Measurements from ENCODE around the gene CNN3. TPM values are rescaled to one million over a fixed set of nuclear protein-coding genes. Genes with fewer than 3 reads are reported as not detected.
A peak's percentile ranks its signal among the peaks of the same experiment; 100 is the strongest.

The CNN3 gene
- polyA plus RNA-seq, 4 donors = 321 to 457 (median 390) TPM

DNA sequence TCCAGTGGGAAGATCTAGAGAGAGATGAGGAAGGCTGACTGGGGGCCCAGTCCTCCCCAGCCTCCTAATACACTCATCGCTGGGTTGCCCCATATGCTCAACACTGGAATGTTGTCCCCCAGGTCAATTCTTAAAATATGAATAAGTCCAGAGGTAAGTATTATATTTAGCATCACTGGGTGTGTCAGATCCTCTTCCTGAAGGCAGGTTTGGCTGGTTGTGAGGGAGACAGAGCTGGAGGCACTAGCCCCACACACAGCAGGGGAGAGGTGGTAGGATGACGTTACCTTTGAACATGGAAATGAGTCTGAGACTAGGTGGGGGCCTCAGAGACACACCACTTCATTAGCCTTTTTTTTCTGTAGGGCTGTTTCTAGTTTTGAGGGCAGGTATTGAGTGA lies 64.2 kb downstream of the CNN3 start:
- DNase-seq (ENCODE audit: low read depth in 4 of 4, low spot score in 3 of 4) = no peak

DNA sequence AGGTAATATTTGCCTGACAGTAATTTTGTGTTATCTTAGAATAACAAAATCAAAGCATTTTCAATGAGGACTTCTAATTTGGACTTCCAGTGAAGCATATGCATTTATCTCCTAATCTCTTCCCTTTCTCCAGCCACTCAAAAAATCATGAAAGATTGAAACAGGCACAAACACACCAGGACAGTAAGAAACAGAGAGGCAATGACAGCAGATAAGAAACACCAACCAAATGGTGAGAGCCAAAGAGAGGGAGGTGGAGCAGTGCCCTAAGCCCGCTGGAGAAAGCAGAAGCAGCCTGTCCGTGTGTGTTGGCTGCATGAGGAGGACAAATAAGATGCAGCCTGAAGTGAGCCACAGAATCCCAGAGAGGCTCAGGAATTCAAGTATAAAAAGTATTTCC lies 67.7 kb downstream of the CNN3 start:
- no peak for DNase-seq (ENCODE audit: low read depth in 4 of 4, low spot score in 3 of 4)

DNA sequence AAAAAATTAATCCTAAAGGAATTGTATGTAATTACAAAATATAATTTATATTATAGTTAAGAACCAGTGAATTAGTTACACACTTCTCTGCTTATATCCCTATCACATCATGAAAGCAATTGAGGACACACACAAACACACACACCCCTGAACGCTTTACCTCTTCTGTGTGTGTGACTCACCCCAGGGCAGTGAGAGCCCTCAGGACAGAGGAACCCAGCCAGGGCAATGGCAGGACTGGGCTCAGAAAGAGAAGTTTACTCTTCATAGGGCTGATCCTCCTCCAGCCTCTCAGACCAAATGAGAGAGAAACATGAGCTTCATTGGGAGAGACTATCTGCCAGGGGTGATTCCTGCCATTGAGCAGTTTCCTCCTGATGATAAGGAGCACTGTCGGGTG lies 68.6 kb downstream of the CNN3 start:
- no peak for DNase-seq (ENCODE audit: low read depth in 4 of 4, low spot score in 3 of 4)

DNA sequence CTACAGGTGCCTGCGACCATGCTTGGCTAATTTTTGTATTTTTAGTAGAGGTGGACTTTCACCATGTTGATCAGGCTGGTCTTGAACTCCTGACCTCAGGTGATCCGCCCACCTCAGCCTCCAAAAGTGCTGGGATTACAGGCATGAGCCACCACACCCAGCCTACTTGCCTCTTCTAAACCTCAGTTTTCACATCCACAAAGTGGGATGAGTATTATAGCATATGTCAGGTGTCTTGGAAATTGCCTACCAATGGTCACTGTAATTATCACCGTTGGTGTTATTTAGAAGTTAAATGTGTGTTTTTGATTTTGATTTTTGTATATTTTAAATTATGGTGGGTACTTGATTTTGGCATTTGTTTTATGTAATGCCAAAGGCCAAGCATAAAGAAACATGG lies 70.0 kb downstream of the CNN3 start:
- no peak for DNase-seq (ENCODE audit: low read depth in 4 of 4, low spot score in 3 of 4)

DNA sequence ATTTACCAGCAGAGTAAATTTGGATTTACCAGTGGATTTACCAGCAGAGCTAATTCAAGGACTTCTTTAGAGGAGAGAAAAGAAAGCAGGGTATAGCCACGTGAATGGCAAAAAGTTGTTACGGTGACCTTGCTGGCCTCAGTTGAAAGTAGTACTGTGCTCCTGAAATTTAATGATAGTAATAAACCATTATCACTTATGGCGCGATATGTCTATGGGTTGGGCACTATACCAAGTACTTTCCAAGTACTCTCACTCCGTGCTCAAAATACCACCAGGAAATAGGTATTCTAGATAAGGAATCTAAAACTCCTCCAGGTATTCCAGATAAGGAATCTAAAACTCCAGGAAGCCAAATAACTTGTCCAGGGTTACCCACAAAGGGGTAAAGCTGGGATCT lies 70.9 kb downstream of the CNN3 start:
- no peak for DNase-seq (ENCODE audit: low read depth in 4 of 4, low spot score in 3 of 4)

DNA sequence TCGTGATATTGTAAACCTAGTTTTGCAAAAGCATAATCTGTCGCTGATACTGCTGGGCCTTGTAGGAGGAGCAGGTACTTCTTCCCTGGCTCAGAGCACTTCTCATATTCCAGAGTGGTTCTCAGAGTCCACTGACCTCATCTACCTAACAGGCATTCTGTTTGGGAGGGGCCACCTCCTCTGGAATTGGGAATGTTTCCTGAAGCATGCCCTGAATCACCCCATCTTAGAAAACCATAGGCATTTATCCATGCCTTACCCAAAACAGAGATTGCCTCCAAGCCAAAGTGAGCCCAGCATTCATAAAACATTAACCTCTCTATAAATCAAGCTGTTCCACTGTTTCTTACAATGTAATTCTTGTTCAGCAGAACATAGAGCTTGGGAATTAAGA lies 71.6 kb downstream of the CNN3 start:
- no peak for DNase-seq (ENCODE audit: low read depth in 4 of 4, low spot score in 3 of 4)

DNA sequence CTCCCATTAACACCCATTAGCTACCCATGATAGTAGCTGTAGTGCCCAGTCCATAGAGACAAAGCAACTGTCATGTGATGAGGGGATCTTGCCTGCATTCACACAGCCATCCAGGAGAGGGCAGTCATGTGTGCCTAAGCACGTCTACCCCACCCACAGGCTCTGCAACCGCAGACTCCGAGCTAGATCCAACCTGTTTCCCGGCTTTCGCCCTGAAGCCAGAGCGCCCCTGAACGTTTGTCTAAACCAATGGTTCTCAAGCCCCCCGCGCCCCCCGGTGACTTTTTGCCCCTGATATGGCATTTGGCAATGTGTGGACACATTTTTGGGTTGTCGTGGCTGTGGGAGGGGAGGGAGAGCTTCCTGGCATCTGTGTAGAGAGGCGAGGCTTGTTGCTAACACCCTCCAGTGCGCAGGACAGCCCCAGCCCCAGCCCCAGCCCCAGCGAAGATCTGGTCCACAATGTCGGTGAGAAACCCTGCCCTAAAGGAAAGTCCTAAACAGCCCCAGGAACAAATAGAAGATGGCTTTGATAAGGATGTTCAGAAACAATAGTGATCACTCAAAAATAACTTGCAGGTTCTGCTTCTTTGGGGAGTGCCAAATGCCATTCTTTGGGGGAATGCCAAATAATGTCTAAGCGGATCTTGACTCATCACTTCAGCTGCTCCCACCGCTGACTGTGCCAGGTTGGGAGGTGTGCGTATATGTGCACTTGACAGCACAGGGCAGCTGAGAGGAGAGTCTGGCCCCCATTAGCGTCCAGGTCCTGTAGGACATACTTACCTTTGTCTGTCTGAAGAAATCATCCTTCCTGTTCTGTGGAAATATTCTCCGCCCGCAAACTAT lies 72.2 kb downstream of the CNN3 start:
- DNase-seq (ENCODE audit: low read depth in 4 of 4, low spot score in 3 of 4) = peak in 3 of 4 donors; percentile 73 to 82 (median 74)

DNA sequence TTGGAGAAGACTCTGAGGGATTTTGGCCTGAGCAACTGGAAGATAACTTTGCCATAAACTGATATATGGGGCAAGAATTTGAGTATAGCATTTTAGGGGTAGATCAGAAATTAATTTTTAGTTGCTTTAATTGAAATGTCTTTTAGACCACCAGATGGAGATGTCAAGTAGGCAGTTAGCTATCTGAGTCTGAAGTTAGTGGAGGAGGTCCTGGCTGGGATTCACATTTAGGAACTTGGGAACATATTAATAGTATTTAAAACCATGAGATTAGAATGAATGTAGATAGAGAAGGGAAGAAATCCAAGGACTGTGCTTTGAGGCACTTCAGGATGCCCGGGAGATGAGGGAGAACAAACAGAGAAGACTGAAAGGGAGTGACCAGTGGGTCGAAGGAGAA lies 74.1 kb downstream of the CNN3 start:
- no peak for DNase-seq (ENCODE audit: low read depth in 4 of 4, low spot score in 3 of 4)

DNA sequence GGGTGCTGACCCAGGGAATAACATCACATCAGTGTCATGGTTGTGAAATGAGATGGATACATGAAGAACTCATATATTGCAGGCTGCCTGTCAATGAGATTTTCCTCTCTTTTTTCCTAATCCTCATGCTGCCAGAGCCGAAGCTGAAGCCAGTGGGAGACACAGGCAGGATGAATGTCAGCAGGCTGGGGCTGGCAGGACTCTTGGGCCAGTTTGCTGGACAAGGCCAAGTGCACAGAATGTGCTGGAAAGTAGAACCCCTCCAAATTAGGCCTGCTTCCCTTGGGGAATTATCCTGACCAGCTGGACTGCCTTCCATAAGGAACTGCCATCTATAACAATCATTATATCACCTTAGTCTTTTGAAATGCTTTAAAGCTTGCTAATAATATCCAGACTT lies 75.3 kb downstream of the CNN3 start:
- no peak for DNase-seq (ENCODE audit: low read depth in 4 of 4, low spot score in 3 of 4)

Other genes with a start within 250 kb of the CNN3 start
- gene SLC44A3, start 106.8 kb downstream of the CNN3 start, polyA plus RNA-seq (ENCODE audit: insufficient read length in 4 of 4) = 100 to 1,000 TPM in 1 of 4 donors, 10 to 100 TPM in 3; 11.6 to 103 (median 78.2) TPM
- 10 to 100 TPM; 11.0 to 18.1 (median 13.3) TPM for gene ALG14, start 145.8 kb upstream of the CNN3 start, polyA plus RNA-seq (ENCODE audit: insufficient read length in 4 of 4)
- gene TLCD4, start 190.2 kb upstream of the CNN3 start, polyA plus RNA-seq (ENCODE audit: insufficient read length in 4 of 4) = 1 to 10 TPM; 6.3 to 9.1 (median 7.8) TPM